M059J (cell line): Measurements from ENCODE around the gene SYT12. TPM values are rescaled to one million over a fixed set of nuclear protein-coding genes. Genes with fewer than 3 reads are reported as not detected.

Source experiments
- DNase-seq: peaks from one replicate; pipeline ENCODE4 v3.0.0-alpha.2; 2012; ENCODE audit warnings: low read depth
- total RNA-seq: library from RNA; depleted of rRNA; stranded (reverse); fragments of >200 nt; shearing (Covaris generic); gene quantifications from 2 replicates; pipeline ENCODE4 v1.2.3, GENCODE V29; 2014; rRNA removed

SYT12 gene
- total RNA-seq, 1 experiment from 2014 or later: 2.3 TPM

- no peak for DNase-seq
Measured at GRCh38 chr11:67099831-67100324, 76.9 kb downstream of the SYT12 start.

Other genes with a start within 250 kb of the SYT12 start
- 21.3 and 32.3 TPM in 2 replicates for gene RCE1, start 179.7 kb upstream of the SYT12 start, total RNA-seq
- gene LRFN4, start 166.1 kb upstream of the SYT12 start, total RNA-seq: 8.1 and 13.2 TPM in 2 replicates
- 19.2 and 37.1 TPM in 2 replicates for gene PC, start 64.8 kb upstream of the SYT12 start, total RNA-seq
- gene C11orf86, start 47.8 kb upstream of the SYT12 start, total RNA-seq: not detected in 2 replicates
- 2.6 and 2.7 TPM in 2 replicates for gene RHOD, start 33.7 kb downstream of the SYT12 start, total RNA-seq
- 19.0 and 36.1 TPM in 2 replicates for gene KDM2A, start 96.1 kb downstream of the SYT12 start, total RNA-seq
- 21.8 and 39.3 TPM in 2 replicates for gene GRK2, start 243.3 kb downstream of the SYT12 start, total RNA-seq